HUES6 (cell line): ENCODE measurements around the gene CREB1.
"Not testable (repeated sequence)": the region's sequence is repeated elsewhere in the genome, so short reads cannot be mapped to it uniquely, and the experiment has no call there.

Source experiments
- H3K27ac ChIP-seq: 2 replicates; pipeline ENCODE4 v1.7.0; 2013; ENCODE audit warnings: low read depth, mild to moderate bottlenecking, low read length, inconsistent platforms
- H3K27me3 ChIP-seq: 2 replicates; pipeline ENCODE4 v1.6.1; 2013; ENCODE audit warnings: low read length; ENCODE audit not compliant: control insufficient read depth, insufficient read depth
- H3K36me3 ChIP-seq: 2 replicates; pipeline ENCODE4 v1.6.1; 2013; ENCODE audit warnings: low read length; ENCODE audit not compliant: control insufficient read depth, insufficient read depth
- H3K4me1 ChIP-seq: 2 replicates; pipeline ENCODE4 v1.6.1; 2013; ENCODE audit warnings: low read length; ENCODE audit not compliant: control insufficient read depth, insufficient read depth
- H3K4me3 ChIP-seq: 2 replicates; pipeline ENCODE4 v1.5.1; 2013; ENCODE audit warnings: low read depth, low read length
- H3K9ac ChIP-seq: one replicate; pipeline ENCODE4 v1.6.1; 2013; ENCODE audit warnings: mild to moderate bottlenecking, low read length
- H3K9me3 ChIP-seq: 2 replicates; pipeline ENCODE4 v1.6.1; 2013; ENCODE audit warnings: low read depth, low read length; ENCODE audit not compliant: control insufficient read depth, insufficient read depth

CREB1 gene

DNA sequence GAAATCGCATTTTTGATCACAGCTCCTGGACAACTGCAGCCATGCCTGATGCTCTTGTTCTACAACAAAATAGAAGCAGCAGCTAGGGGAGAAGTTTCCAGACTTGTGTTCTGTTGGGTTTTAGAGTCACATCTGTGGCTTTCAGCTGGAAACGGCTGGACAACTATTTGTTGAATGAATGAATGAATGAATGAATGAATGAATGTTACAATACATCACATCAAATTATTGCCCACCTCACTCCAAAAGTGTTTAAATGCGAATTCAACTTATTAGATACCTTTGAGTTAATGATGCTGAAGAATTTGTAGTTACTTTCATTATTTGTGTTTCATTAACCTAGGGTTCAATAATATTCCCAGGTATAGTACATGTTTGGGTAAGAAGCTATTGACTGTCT, 103.9 kb downstream of the CREB1 start:
- Histone ChIP-seq H3K36me3 (no peaks in the 10 kb centered on the region), H3K27ac (peak overlapping the region; percentile 19; the same call in 1 of the 2 replicates), H3K9ac (peak overlapping the region; percentile 30), H3K4me1 (peaks cover 12% of the 10 kb centered on the region), H3K4me3 (no peak overlapping the region), H3K9me3 (no peaks in the 10 kb centered on the region), H3K27me3 (no peaks in the 10 kb centered on the region)

DNA sequence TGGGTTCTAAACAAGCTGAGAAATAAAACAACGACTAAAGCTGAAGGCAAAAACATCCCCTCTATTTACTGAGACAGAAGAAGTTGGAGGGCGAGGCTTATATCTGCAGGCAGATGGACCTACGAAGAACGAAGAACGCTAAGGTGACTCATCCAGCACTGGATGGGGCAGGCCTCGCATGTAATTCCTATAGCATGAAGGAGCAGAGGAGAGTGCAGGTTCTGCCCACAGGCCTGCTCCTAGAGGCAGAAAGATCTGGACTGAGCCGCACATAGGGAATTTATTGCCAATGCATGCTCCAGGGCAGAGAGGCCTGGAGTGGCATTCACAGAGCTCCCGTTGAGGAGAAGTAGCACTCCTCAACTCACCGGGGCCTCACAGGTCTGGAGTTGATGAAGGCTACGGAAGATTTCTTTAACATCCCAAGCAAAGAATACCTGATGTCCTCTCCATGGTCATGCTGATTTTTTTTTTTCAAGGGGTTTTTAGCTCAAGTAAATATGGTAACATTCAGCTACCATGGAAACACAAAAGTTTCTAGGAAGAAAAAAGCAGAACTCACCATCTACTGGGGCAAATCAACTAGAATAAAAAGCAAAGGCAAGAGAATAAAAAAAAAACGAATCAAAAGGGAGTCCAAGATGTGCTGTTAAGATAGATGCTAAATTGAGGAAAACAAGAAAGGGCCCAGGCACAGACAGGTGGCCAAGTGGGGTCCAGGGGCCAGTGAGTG, 105.9 kb downstream of the CREB1 start:
- no peaks in the 10 kb centered on the region for H3K27me3 ChIP-seq
- no peak overlapping the region for H3K27ac ChIP-seq
- H3K4me1 ChIP-seq: peaks cover 12% of the 10 kb centered on the region
- no peaks in the 10 kb centered on the region for H3K36me3 ChIP-seq
- no peak overlapping the region for H3K9ac ChIP-seq
- H3K4me3 ChIP-seq: no peak overlapping the region
- H3K9me3 ChIP-seq: peaks cover 6% of the 10 kb centered on the region; the same call in 1 of the 2 replicates

DNA sequence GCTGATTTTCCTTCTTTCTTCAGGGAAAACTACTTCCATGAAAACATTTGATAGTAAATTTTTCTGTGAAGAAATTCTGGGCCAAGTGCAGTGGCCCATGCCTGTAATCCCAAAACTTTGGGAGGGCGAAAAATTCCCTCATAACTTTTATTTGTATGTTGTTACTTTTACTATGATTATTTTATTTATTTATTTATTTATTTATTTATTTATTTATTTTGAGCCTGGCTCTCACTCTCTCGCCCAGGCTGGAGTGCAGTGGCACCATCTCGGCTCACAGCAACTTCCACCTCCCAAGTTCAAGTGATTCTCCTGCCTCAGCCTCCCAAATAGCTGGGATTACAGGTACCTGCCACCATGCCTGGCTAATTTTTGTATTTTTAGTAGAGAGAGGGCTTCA, 109.5 kb downstream of the CREB1 start:
- H3K36me3 ChIP-seq, H3K4me3 ChIP-seq, H3K27me3 ChIP-seq, H3K27ac ChIP-seq, H3K9ac ChIP-seq, H3K4me1 ChIP-seq: not testable (repeated sequence)
- H3K9me3 ChIP-seq: peaks cover 22% of the 10 kb centered on the region

DNA sequence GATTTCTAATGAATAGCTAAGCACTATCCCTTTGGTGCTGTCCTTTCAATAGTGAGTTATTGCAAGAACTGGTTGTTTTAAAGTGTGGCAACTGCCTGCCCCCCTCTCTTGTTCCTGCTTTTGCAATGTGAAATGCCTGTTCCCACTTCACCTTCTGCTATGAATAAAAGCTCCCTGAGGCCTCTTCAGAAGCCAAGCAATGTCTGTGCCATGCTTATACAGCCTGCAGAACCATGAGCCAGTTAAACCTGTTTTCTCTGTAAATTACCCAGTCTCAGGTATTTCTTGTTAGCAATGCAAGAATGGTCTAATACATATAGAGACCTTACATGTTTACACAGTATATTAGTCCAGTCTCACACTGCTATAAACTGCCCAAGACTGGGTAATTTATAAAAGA, 110.4 kb downstream of the CREB1 start:
- Histone ChIP-seq H3K36me3 (no peaks in the 10 kb centered on the region), H3K9me3 (peaks cover 22% of the 10 kb centered on the region), H3K4me1 (peaks cover 3% of the 10 kb centered on the region; the same call in 1 of the 2 replicates), H3K27me3 (no peaks in the 10 kb centered on the region), H3K4me3 (no peak overlapping the region), H3K9ac (no peak overlapping the region), H3K27ac (no peak overlapping the region)

DNA sequence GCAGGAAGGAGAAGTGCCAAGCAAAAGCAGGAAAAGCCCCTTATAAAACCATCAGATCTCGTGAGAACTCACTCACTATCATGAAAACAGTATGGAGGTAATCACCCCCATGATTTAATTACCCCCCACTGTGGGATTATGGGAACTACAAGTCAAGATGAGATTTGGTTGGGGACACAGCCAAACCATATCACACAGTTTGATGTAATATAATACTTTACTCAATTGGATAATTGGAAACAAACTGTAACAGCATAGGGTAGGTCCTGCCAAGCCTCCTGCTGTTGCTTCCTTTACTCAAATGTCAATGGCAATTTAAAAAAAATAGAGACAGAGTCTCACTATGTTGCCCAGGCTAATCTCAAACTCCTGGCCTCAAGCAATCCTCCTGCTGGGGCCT, 110.9 kb downstream of the CREB1 start:
- H3K4me3 ChIP-seq: no peak overlapping the region
- no peak overlapping the region for H3K9ac ChIP-seq
- no peak overlapping the region for H3K27ac ChIP-seq
- peaks cover 22% of the 10 kb centered on the region for H3K9me3 ChIP-seq
- no peaks in the 10 kb centered on the region for H3K27me3 ChIP-seq
- H3K36me3 ChIP-seq: no peaks in the 10 kb centered on the region
- no peaks in the 10 kb centered on the region for H3K4me1 ChIP-seq

DNA sequence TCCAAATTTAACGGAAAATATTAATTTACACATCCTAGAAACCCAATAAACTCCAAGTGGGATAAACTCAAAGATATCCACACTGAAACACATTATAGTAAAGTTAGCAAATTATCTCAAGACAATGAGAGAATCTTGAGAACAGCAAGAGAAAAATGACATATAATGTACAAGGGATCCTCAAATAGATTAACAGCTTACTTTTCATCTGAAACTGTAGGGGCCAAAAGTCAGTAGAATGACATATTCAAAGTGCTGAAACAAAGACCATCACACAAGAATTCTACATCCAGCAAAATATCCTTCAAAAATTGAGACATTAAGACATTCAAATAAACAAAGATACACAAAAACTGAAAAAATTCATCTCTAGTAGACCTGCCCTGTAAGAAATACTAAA, 114.1 kb downstream of the CREB1 start:
- peaks cover 22% of the 10 kb centered on the region for H3K9me3 ChIP-seq
- no peak overlapping the region for H3K27ac ChIP-seq
- no peaks in the 10 kb centered on the region for H3K4me1 ChIP-seq
- H3K9ac ChIP-seq: no peak overlapping the region
- no peak overlapping the region for H3K4me3 ChIP-seq
- H3K27me3 ChIP-seq: no peaks in the 10 kb centered on the region
- H3K36me3 ChIP-seq: no peaks in the 10 kb centered on the region

DNA sequence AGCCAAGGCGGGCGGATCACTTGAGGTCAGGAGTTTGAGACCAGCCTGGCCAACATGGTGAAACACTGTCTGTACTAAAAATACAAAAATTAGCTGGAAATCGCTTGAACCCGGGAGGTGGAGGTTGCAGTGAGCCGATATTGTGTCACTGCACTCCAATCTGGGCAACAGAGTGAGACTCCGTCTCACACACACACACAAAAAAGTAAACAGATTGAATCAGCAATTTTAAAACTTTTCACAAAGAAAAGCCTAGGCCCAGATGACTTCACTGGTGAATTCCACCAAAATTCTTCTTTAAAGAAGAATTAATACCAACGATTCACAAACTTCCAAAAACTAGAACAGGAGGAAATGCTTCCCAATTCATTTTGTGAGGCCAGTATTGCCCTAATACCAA, 116.8 kb downstream of the CREB1 start:
- H3K4me3 ChIP-seq, H3K27me3 ChIP-seq, H3K36me3 ChIP-seq, H3K27ac ChIP-seq, H3K9ac ChIP-seq, H3K9me3 ChIP-seq, H3K4me1 ChIP-seq: not testable (repeated sequence)
